H1 (cell line): ENCODE measurements around the gene DSCAM. TPM values are rescaled to one million over a fixed set of nuclear protein-coding genes. Genes with fewer than 3 reads are reported as not detected.

Experiments used
- ASH2L ChIP-seq: fragments of 200-600, 300-600 bp; sonication (generic); IDR thresholded peaks from one replicate; pipeline ENCODE4 v1.7.1; 2017; ENCODE audit warnings: low read length
- SIRT6 ChIP-seq: IDR thresholded peaks from one replicate; pipeline ENCODE4 v1.7.1; 2012; ENCODE audit warnings: low read length, inconsistent platforms
- polyA plus RNA-seq, 7 experiments: library from polyadenylated mRNA; depleted of rRNA in 3 of 7; stranded (reverse) in 5 of 7; unstranded in 2 of 7; fragments of >200 nt in 5 of 7; fragments of 200-250 nt in 2 of 7; gene quantifications; 1 replicate in 5 of 7; 2 replicates in 1 of 7; 4 replicates in 1 of 7; pipeline versions ENCODE4 v1.2.1 to v1.2.3, GENCODE V29; 2011 to 2013; ENCODE audit warnings: missing spikeins in 2 of 7, mixed read lengths in 2 of 7
- total RNA-seq: library from RNA; stranded (reverse); fragmentation: NEBNext Ultra II Directional; extraction: Animal tissue kit (Norgen Biotek cat#: 25700); gene quantifications from 2 replicates; pipeline ENCODE4 v1.2.1, GENCODE V29; 2021
- TF ChIP-seq, protein P1 (sequence below): fragments of 300-600 bp; sonication (generic); IDR thresholded peaks from 2 replicates; pipeline ENCODE4 v1.7.1; 2012; ENCODE audit warnings: low read length, moderate library complexity, mild to moderate bottlenecking, inconsistent platforms; ENCODE audit not compliant: insufficient replicate concordance

The DSCAM gene
- total and polyA plus RNA-seq, 2 of the 8 experiments (the other 6 are each of a cell fraction or from before 2014, with no cell fraction given): 0.02 to 0.15 TPM

DNA sequence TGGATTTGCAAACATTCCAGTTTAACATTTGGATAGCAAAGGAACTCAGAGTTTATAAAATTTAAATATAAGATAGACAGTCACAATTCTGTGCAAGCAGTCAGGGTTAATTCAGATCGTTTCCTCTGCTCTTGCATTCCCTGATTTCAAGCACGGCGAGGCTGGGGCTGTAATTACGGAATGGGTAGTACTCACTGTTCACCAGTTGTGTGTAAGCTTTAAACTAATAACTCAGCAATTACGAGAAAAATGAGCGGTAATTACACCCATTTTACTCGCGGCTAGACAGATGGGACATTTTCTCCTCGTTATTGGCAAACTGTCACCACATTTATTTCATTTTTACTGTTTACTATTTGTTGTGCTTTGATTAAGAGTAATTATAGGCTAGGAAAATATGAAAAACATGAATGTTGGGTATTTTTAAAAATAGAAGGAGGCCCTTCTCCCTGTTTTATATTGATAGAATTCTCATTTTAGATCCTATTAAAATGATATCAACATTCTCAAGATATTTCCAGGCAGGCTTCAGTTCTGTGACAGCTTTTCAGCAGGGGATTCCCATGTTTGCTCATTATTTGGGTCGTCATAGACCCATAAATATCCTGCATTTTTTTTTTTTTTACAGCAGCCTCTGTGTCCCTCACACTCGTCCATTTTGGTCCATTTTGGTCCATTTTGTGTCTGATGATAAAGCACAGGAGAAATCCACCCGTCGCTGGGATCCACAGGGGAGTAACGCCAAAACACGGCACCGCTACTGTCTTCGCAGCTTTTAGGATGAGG is 208.3 kb downstream of the DSCAM start (continued):
- TF ChIP-seq, protein P1, sequence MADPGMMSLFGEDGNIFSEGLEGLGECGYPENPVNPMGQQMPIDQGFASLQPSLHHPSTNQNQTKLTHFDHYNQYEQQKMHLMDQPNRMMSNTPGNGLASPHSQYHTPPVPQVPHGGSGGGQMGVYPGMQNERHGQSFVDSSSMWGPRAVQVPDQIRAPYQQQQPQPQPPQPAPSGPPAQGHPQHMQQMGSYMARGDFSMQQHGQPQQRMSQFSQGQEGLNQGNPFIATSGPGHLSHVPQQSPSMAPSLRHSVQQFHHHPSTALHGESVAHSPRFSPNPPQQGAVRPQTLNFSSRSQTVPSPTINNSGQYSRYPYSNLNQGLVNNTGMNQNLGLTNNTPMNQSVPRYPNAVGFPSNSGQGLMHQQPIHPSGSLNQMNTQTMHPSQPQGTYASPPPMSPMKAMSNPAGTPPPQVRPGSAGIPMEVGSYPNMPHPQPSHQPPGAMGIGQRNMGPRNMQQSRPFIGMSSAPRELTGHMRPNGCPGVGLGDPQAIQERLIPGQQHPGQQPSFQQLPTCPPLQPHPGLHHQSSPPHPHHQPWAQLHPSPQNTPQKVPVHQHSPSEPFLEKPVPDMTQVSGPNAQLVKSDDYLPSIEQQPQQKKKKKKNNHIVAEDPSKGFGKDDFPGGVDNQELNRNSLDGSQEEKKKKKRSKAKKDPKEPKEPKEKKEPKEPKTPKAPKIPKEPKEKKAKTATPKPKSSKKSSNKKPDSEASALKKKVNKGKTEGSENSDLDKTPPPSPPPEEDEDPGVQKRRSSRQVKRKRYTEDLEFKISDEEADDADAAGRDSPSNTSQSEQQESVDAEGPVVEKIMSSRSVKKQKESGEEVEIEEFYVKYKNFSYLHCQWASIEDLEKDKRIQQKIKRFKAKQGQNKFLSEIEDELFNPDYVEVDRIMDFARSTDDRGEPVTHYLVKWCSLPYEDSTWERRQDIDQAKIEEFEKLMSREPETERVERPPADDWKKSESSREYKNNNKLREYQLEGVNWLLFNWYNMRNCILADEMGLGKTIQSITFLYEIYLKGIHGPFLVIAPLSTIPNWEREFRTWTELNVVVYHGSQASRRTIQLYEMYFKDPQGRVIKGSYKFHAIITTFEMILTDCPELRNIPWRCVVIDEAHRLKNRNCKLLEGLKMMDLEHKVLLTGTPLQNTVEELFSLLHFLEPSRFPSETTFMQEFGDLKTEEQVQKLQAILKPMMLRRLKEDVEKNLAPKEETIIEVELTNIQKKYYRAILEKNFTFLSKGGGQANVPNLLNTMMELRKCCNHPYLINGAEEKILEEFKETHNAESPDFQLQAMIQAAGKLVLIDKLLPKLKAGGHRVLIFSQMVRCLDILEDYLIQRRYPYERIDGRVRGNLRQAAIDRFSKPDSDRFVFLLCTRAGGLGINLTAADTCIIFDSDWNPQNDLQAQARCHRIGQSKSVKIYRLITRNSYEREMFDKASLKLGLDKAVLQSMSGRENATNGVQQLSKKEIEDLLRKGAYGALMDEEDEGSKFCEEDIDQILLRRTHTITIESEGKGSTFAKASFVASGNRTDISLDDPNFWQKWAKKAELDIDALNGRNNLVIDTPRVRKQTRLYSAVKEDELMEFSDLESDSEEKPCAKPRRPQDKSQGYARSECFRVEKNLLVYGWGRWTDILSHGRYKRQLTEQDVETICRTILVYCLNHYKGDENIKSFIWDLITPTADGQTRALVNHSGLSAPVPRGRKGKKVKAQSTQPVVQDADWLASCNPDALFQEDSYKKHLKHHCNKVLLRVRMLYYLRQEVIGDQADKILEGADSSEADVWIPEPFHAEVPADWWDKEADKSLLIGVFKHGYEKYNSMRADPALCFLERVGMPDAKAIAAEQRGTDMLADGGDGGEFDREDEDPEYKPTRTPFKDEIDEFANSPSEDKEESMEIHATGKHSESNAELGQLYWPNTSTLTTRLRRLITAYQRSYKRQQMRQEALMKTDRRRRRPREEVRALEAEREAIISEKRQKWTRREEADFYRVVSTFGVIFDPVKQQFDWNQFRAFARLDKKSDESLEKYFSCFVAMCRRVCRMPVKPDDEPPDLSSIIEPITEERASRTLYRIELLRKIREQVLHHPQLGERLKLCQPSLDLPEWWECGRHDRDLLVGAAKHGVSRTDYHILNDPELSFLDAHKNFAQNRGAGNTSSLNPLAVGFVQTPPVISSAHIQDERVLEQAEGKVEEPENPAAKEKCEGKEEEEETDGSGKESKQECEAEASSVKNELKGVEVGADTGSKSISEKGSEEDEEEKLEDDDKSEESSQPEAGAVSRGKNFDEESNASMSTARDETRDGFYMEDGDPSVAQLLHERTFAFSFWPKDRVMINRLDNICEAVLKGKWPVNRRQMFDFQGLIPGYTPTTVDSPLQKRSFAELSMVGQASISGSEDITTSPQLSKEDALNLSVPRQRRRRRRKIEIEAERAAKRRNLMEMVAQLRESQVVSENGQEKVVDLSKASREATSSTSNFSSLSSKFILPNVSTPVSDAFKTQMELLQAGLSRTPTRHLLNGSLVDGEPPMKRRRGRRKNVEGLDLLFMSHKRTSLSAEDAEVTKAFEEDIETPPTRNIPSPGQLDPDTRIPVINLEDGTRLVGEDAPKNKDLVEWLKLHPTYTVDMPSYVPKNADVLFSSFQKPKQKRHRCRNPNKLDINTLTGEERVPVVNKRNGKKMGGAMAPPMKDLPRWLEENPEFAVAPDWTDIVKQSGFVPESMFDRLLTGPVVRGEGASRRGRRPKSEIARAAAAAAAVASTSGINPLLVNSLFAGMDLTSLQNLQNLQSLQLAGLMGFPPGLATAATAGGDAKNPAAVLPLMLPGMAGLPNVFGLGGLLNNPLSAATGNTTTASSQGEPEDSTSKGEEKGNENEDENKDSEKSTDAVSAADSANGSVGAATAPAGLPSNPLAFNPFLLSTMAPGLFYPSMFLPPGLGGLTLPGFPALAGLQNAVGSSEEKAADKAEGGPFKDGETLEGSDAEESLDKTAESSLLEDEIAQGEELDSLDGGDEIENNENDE: no peak
- TF ChIP-seq SIRT6 (no peak), ASH2L (no peak)
